HEK293T (cell line): ENCODE measurements around the gene NWD2.
"Not testable (repeated sequence)": the region's sequence is repeated elsewhere in the genome, so short reads cannot be mapped to it uniquely, and the experiment has no call there.

Source experiments
- CTCF ChIA-PET: fragments of 350-600 bp; formaldehyde crosslinking; extraction: SDS; loops from one replicate; lab custom pipeline; 2021; ENCODE audit warnings: antibody characterized with exemption, inconsistent platforms; lab: Yijun Ruan, JAX
- POLR2A ChIA-PET: fragments of 350-600 bp; formaldehyde crosslinking; extraction: SDS; loops from one replicate; lab custom pipeline; 2020; ENCODE audit warnings: antibody characterized with exemption, inconsistent platforms; lab: Yijun Ruan, JAX
- DNase-seq: peaks from one replicate; pipeline ENCODE4 v3.0.0; 2012; ENCODE audit warnings: mixed read lengths; ENCODE audit errors: extremely low spot score
- ARNT ChIP-seq: fragments of 450-650 bp; IDR thresholded peaks from 2 replicates; pipeline ENCODE4 v1.6.1; 2017; ENCODE audit warnings: mild to moderate bottlenecking
- BHLHE40 ChIP-seq: fragments of 450-650 bp; IDR thresholded peaks from 2 replicates; pipeline ENCODE4 v1.6.1; 2016; ENCODE audit warnings: mild to moderate bottlenecking, moderate library complexity, borderline replicate concordance
- CTBP1 ChIP-seq: fragments of 450-650 bp; IDR thresholded peaks from 2 replicates; pipeline ENCODE4 v1.6.1; 2016; ENCODE audit warnings: borderline replicate concordance
- ELF4 ChIP-seq: fragments of 450-650 bp; IDR thresholded peaks from 2 replicates; pipeline ENCODE4 v1.6.1; 2017; ENCODE audit warnings: antibody characterized with exemption
- FOXA1 ChIP-seq: fragments of 450-650 bp; IDR thresholded peaks from 2 replicates; pipeline ENCODE4 v1.6.1; 2016; ENCODE audit warnings: mild to moderate bottlenecking
- FOXK2 ChIP-seq: fragments of 450-650 bp; IDR thresholded peaks from 2 replicates; pipeline ENCODE4 v1.6.1; 2016; ENCODE audit warnings: mild to moderate bottlenecking
- FOXM1 ChIP-seq: fragments of 450-650 bp; IDR thresholded peaks from 2 replicates; pipeline ENCODE4 v1.6.1; 2017; ENCODE audit warnings: mild to moderate bottlenecking, borderline replicate concordance
- HDGF ChIP-seq: fragments of 450-650 bp; IDR thresholded peaks from 2 replicates; pipeline ENCODE4 v1.6.1; 2017; ENCODE audit warnings: antibody characterized with exemption, borderline replicate concordance
- L3MBTL2 ChIP-seq: fragments of 450-650 bp; conservative IDR thresholded peaks from 2 replicates; pipeline ENCODE4 v1.6.1; 2016; ENCODE audit warnings: mild to moderate bottlenecking
- LEF1 ChIP-seq: fragments of 450-650 bp; IDR thresholded peaks from 2 replicates; pipeline ENCODE4 v1.6.1; 2017; ENCODE audit warnings: mild to moderate bottlenecking, borderline replicate concordance
- NFRKB ChIP-seq: fragments of 450-650 bp; IDR thresholded peaks from 2 replicates; pipeline ENCODE4 v1.6.1; 2016; ENCODE audit warnings: mild to moderate bottlenecking, moderate library complexity
- SP1 ChIP-seq: fragments of 450-650 bp; IDR thresholded peaks from 2 replicates; pipeline ENCODE4 v1.6.1; 2017
- SUZ12 ChIP-seq: fragments of 450-650 bp; IDR thresholded peaks from 2 replicates; pipeline ENCODE4 v1.6.1; 2016; ENCODE audit warnings: mild to moderate bottlenecking
- TARDBP ChIP-seq: fragments of 450-650 bp; IDR thresholded peaks from 2 replicates; pipeline ENCODE4 v1.6.1; 2016
- ZNF384 ChIP-seq: fragments of 450-650 bp; IDR thresholded peaks from 2 replicates; pipeline ENCODE4 v1.6.1; 2016
- TF ChIP-seq, protein P1 (sequence below): fragments of 450-650 bp; IDR thresholded peaks from 2 replicates; pipeline ENCODE4 v1.6.1; 2016

NWD2 gene

GRCh38 chr4:37397505-37397904 lies 153.0 kb downstream of the NWD2 start:
- ChIA-PET CTCF (interaction anchor here (0.7 kb wide), 1 partner anchor 73 kb away, joined by 3 read pairs; no protein-coding TSS in a partner anchor), POLR2A (no interaction called here)
- DNase-seq: no peak
- TF ChIP-seq SUZ12: no peak
- no peak for TF ChIP-seq HDGF
- TF ChIP-seq BHLHE40: no peak
- no peak for TF ChIP-seq FOXA1
- no peak for TF ChIP-seq ZNF384
- TF ChIP-seq ELF4: no peak
- no peak for TF ChIP-seq TARDBP
- no peak for TF ChIP-seq FOXK2
- TF ChIP-seq, protein P1, sequence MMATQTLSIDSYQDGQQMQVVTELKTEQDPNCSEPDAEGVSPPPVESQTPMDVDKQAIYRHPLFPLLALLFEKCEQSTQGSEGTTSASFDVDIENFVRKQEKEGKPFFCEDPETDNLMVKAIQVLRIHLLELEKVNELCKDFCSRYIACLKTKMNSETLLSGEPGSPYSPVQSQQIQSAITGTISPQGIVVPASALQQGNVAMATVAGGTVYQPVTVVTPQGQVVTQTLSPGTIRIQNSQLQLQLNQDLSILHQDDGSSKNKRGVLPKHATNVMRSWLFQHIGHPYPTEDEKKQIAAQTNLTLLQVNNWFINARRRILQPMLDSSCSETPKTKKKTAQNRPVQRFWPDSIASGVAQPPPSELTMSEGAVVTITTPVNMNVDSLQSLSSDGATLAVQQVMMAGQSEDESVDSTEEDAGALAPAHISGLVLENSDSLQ: no peak
- TF ChIP-seq FOXM1: no peak

- ChIA-PET POLR2A (no interaction called here), CTCF (interaction anchor here (0.7 kb wide), 1 partner anchor 1089 kb away, joined by 3 read pairs; no protein-coding TSS in a partner anchor)
- no peak for DNase-seq
- no peak for TF ChIP-seq HDGF
- TF ChIP-seq L3MBTL2: no peak
These were observed 155.8 kb downstream of the NWD2 start for GRCh38 chr4:37400241-37400881.

DNA sequence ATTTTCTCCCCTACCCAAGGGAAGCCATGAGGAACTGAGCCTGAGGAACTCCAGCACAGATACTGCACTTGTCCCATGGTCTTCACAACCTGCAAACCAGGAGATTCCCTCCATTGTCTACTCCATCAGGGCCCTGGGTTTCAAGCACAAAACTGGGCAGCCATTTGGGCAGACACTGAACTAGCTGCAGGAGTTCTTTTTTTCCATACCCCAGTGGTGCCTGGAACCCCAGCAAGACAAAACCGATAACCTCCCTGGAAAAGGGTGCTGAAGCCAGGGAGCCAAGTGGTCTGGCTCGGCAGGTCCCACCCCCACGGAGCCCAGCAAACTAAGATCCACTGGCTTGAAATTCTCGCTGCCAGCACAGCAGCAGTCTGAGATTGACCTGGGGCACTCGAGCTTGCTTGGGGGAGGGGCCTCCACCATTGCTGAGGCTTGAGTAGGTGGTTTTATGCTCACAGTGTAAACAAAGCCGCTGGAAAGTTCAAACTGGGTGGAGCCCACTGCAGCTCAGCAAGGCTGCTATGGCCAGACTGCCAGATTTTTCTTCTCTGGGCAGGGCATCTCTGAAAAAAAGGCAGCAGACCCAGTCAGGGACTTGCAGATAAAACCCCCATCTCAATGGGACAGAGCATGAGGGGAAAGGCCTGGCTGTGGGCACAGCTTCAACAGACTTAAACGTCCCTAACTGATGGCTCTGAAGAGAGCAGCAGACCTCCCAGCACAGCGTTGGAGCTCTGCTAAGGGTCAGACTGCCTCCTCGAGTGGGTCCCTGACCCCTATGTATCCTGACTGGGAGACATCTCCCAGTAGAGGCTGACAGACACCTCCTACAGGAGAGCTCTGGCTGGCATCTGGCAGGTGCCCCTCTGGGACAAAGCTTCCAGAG lies 163.6 kb downstream of the NWD2 start:
- DNase-seq, POLR2A ChIA-PET, CTCF ChIA-PET: not testable (repeated sequence)

DNA sequence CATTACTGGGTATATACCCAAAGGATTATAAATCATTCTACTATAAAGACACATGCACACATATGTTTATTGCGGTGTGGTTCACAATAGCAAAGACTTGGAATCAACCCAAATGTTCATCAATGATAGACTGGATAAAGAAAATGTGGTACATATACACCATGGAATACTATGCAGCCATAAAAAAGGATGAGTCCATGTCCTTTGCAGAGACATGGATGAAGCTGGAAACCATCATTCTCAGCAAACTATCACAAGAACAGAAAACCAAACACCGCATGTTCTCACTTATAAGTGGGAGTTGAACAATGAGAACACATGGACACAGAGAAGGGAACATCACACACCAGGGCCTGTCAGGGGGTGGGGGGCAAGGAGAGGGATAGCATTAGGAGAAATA lies 169.1 kb downstream of the NWD2 start:
- CTCF ChIA-PET, POLR2A ChIA-PET, DNase-seq: not testable (repeated sequence)

- no peak for TF ChIP-seq HDGF
- TF ChIP-seq ZNF384: no peak
- no peak for TF ChIP-seq NFRKB
- TF ChIP-seq FOXK2: no peak
- TF ChIP-seq TARDBP: no peak
- no peak for TF ChIP-seq FOXA1
- no peak for TF ChIP-seq ELF4
- no peak for TF ChIP-seq CTBP1
- no peak for TF ChIP-seq SP1
- no peak for TF ChIP-seq L3MBTL2
- TF ChIP-seq LEF1: no peak
- no peak for TF ChIP-seq FOXM1
- no peak for TF ChIP-seq BHLHE40
- no peak for TF ChIP-seq SUZ12
- TF ChIP-seq, protein P1: no peak
- TF ChIP-seq ARNT: no peak
- CTCF ChIA-PET: no interaction called here
- POLR2A ChIA-PET: no interaction called here
- no peak for DNase-seq
These were observed 171.4 kb downstream of the NWD2 start for GRCh38 chr4:37415845-37416369.

- ChIA-PET CTCF (no interaction called here), POLR2A (no interaction called here)
- DNase-seq: no peak
- TF ChIP-seq CTBP1 (no peak), L3MBTL2 (no peak)
These were observed 177.1 kb downstream of the NWD2 start for GRCh38 chr4:37421614-37422013.

DNA sequence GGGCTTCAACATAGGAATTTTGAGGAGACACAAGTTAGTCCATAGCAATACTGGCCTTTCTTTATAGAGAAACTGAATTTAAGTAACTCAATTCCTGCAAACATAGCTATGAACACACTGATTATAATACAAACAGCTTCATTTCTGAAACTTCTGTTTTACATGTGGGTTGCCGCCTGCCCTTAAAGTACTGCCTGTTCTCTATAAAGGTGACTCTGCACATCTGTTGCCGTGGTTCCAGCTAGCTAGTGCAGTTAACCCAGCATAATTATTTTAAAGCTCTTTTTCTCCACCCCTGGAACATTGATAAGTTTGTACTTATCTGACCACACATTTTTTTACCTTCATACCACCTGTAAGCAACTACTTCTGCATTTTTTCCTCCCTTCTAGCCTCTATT lies 177.6 kb downstream of the NWD2 start:
- ChIA-PET POLR2A (no interaction called here), CTCF (no interaction called here)
- TF ChIP-seq TARDBP (no peak), FOXA1 (no peak), FOXM1 (no peak), CTBP1 (no peak), BHLHE40 (no peak), SUZ12 (no peak), NFRKB (no peak), ARNT (no peak), L3MBTL2 (no peak), ZNF384 (no peak), LEF1 (no peak)
- TF ChIP-seq, protein P1: no peak
- DNase-seq: no peak
